Measurements from ENCODE around the gene PMS1. TPM values are rescaled to one million over a fixed set of nuclear protein-coding genes. Genes with fewer than 3 reads are reported as not detected.
"Not testable (repeated sequence)": the region's sequence is repeated elsewhere in the genome, so short reads cannot be mapped to it uniquely, and the experiment has no call there.

PMS1 gene
- total RNA-seq, 1 donor from 2014 or later = 20.1 TPM

GRCh38 chr2:189826039-189826438 lies 41.8 kb downstream of the PMS1 start:
- no peak overlapping the region for H3K27ac ChIP-seq
- H3K4me1 ChIP-seq = no peaks in the 10 kb centered on the region
- no peaks in the 10 kb centered on the region for H3K27me3 ChIP-seq
- intact Hi-C loops (cut with DNase I) = no loop called here
- H3K36me3 ChIP-seq = no peaks in the 10 kb centered on the region
- no peak for TF ChIP-seq POLR2AphosphoS5 (IDR thresholded peaks at IDR 0.05; ENCODE audit: insufficient read depth in 1 of 2, low read depth in 1 of 2)
- TF ChIP-seq CTCF (IDR thresholded peaks at IDR 0.05) = no peak
- no peak for TF ChIP-seq POLR2A (IDR thresholded peaks at IDR 0.05)
- no peak overlapping the region for H3K4me3 ChIP-seq
- DNase-seq (ENCODE audit: extremely low spot score in 2 of 2) = no peak
- no peaks in the 10 kb centered on the region for H3K9me3 ChIP-seq

GRCh38 chr2:189829102-189829833 lies 45.0 kb downstream of the PMS1 start:
- H3K9me3 ChIP-seq = no peaks in the 10 kb centered on the region
- H3K4me3 ChIP-seq = no peak overlapping the region
- no peak for TF ChIP-seq POLR2A (IDR thresholded peaks at IDR 0.05)
- TF ChIP-seq CTCF (IDR thresholded peaks at IDR 0.05) = no peak
- no peak for TF ChIP-seq POLR2AphosphoS5 (IDR thresholded peaks at IDR 0.05; ENCODE audit: insufficient read depth in 1 of 2, low read depth in 1 of 2)
- no peaks in the 10 kb centered on the region for H3K4me1 ChIP-seq
- H3K27ac ChIP-seq = no peak overlapping the region
- no peak for DNase-seq (ENCODE audit: extremely low spot score in 2 of 2)
- intact Hi-C loops (cut with DNase I) = no loop called here
- no peaks in the 10 kb centered on the region for H3K27me3 ChIP-seq
- no peaks in the 10 kb centered on the region for H3K36me3 ChIP-seq

- intact Hi-C loops (cut with DNase I) = no loop called here
- TF ChIP-seq POLR2AphosphoS5 (IDR thresholded peaks at IDR 0.05; ENCODE audit: insufficient read depth in 1 of 2, low read depth in 1 of 2) (no peak), CTCF (IDR thresholded peaks at IDR 0.05) (no peak), POLR2A (IDR thresholded peaks at IDR 0.05) (no peak)
- H3K36me3 ChIP-seq = no peaks in the 10 kb centered on the region
- H3K9me3 ChIP-seq = no peaks in the 10 kb centered on the region
- no peak overlapping the region for H3K4me3 ChIP-seq
- no peak overlapping the region for H3K27ac ChIP-seq
- no peak for DNase-seq (ENCODE audit: extremely low spot score in 2 of 2)
- H3K27me3 ChIP-seq = no peaks in the 10 kb centered on the region
- H3K4me1 ChIP-seq = no peaks in the 10 kb centered on the region
Measured at GRCh38 chr2:189830510-189830909, 46.3 kb downstream of the PMS1 start.

GRCh38 chr2:189834059-189834458 lies 49.8 kb downstream of the PMS1 start:
- intact Hi-C loops (cut with DNase I) = no loop called here
- Histone ChIP-seq H3K4me1 (no peaks in the 10 kb centered on the region), H3K9me3 (no peaks in the 10 kb centered on the region), H3K36me3 (no peaks in the 10 kb centered on the region), H3K27ac (no peak overlapping the region), H3K4me3 (no peak overlapping the region), H3K27me3 (no peaks in the 10 kb centered on the region)
- DNase-seq (ENCODE audit: extremely low spot score in 2 of 2) = no peak
- no peak for TF ChIP-seq POLR2AphosphoS5 (IDR thresholded peaks at IDR 0.05; ENCODE audit: insufficient read depth in 1 of 2, low read depth in 1 of 2)
- no peak for TF ChIP-seq POLR2A (IDR thresholded peaks at IDR 0.05)
- no peak for TF ChIP-seq CTCF (IDR thresholded peaks at IDR 0.05)

- DNase-seq (ENCODE audit: extremely low spot score in 2 of 2); H3K4me3 ChIP-seq; H3K9me3 ChIP-seq; H3K36me3 ChIP-seq; intact Hi-C loops (cut with DNase I); H3K4me1 ChIP-seq; H3K27ac ChIP-seq; H3K27me3 ChIP-seq: not testable (repeated sequence)
Measured at GRCh38 chr2:189834642-189835041, 50.4 kb downstream of the PMS1 start.
